ENCODE data around the gene TBC1D14. TPM values are rescaled to one million over a fixed set of nuclear protein-coding genes. Genes with fewer than 3 reads are reported as not detected.
A peak's percentile ranks its signal among the peaks of the same experiment; 100 is the strongest.

TBC1D14 gene
- total RNA-seq, 1 donor from 2014 or later: 33.2 TPM

- Mint-ChIP-seq H3K27me3 (ENCODE audit: unreplicated experiment) (no peaks in the 10 kb centered on the region), H3K4me3 (ENCODE audit: unreplicated experiment) (peak overlapping the region; percentile 95), H3K4me1 (ENCODE audit: unreplicated experiment) (peaks cover 50% of the 10 kb centered on the region), H3K27ac (ENCODE audit: unreplicated experiment) (peak overlapping the region; percentile 95), H3K9me3 (ENCODE audit: unreplicated experiment) (no peaks in the 10 kb centered on the region), H3K36me3 (ENCODE audit: unreplicated experiment) (no peaks in the 10 kb centered on the region)
- no peak for TF ChIP-seq CTCF (IDR thresholded peaks at IDR 0.05)
- peak; percentile 38 for DNase-seq (ENCODE audit: extremely low spot score, unreplicated experiment)
Observed at GRCh38 chr4:6987588-6987961, 77.9 kb downstream of the TBC1D14 start.

- Mint-ChIP-seq H3K27me3 (ENCODE audit: unreplicated experiment) (no peaks in the 10 kb centered on the region), H3K9me3 (ENCODE audit: unreplicated experiment) (no peaks in the 10 kb centered on the region), H3K36me3 (ENCODE audit: unreplicated experiment) (peaks cover 2% of the 10 kb centered on the region), H3K4me3 (ENCODE audit: unreplicated experiment) (peak overlapping the region; percentile 95), H3K27ac (ENCODE audit: unreplicated experiment) (peak overlapping the region; percentile 95), H3K4me1 (ENCODE audit: unreplicated experiment) (peaks cover 52% of the 10 kb centered on the region)
- no peak for TF ChIP-seq CTCF (IDR thresholded peaks at IDR 0.05)
- DNase-seq (ENCODE audit: extremely low spot score, unreplicated experiment): peak; percentile 59
Observed at GRCh38 chr4:6988016-6988715, 78.5 kb downstream of the TBC1D14 start.

GRCh38 chr4:6989331-6989923 is 79.8 kb downstream of the TBC1D14 start:
- Mint-ChIP-seq H3K36me3 (ENCODE audit: unreplicated experiment) (peaks cover 3% of the 10 kb centered on the region), H3K9me3 (ENCODE audit: unreplicated experiment) (no peaks in the 10 kb centered on the region)

GRCh38 chr4:6990661-6991060 is 81.0 kb downstream of the TBC1D14 start:
- H3K36me3 Mint-ChIP-seq (ENCODE audit: unreplicated experiment): peaks cover 8% of the 10 kb centered on the region
- H3K4me3 Mint-ChIP-seq (ENCODE audit: unreplicated experiment): no peak overlapping the region
- H3K4me1 Mint-ChIP-seq (ENCODE audit: unreplicated experiment): peaks cover 43% of the 10 kb centered on the region
- no peaks in the 10 kb centered on the region for H3K27me3 Mint-ChIP-seq (ENCODE audit: unreplicated experiment)
- H3K27ac Mint-ChIP-seq (ENCODE audit: unreplicated experiment): no peak overlapping the region
- peak; percentile 25 for DNase-seq (ENCODE audit: extremely low spot score, unreplicated experiment)
- TF ChIP-seq CTCF (IDR thresholded peaks at IDR 0.05): no peak
- H3K9me3 Mint-ChIP-seq (ENCODE audit: unreplicated experiment): no peaks in the 10 kb centered on the region

More at GRCh38 chr4:6989331-6989923, 79.8 kb downstream of the TBC1D14 start:
- Mint-ChIP-seq H3K27ac (ENCODE audit: unreplicated experiment) (no peak overlapping the region), H3K27me3 (ENCODE audit: unreplicated experiment) (no peaks in the 10 kb centered on the region), H3K4me1 (ENCODE audit: unreplicated experiment) (peaks cover 55% of the 10 kb centered on the region), H3K4me3 (ENCODE audit: unreplicated experiment) (peak overlapping the region; percentile 33)
- TF ChIP-seq CTCF (IDR thresholded peaks at IDR 0.05): no peak
- DNase-seq (ENCODE audit: extremely low spot score, unreplicated experiment): peak; percentile 77

- Mint-ChIP-seq H3K27ac (ENCODE audit: unreplicated experiment) (peak overlapping the region; percentile 27), H3K27me3 (ENCODE audit: unreplicated experiment) (no peaks in the 10 kb centered on the region), H3K36me3 (ENCODE audit: unreplicated experiment) (peaks cover 8% of the 10 kb centered on the region), H3K4me3 (ENCODE audit: unreplicated experiment) (no peak overlapping the region), H3K4me1 (ENCODE audit: unreplicated experiment) (peaks cover 37% of the 10 kb centered on the region), H3K9me3 (ENCODE audit: unreplicated experiment) (no peaks in the 10 kb centered on the region)
- peak; percentile 57 for DNase-seq (ENCODE audit: extremely low spot score, unreplicated experiment)
- no peak for TF ChIP-seq CTCF (IDR thresholded peaks at IDR 0.05)
Observed at GRCh38 chr4:6991249-6991648, 81.6 kb downstream of the TBC1D14 start.

All from osteocyte (in vitro differentiated cells).